GM11168 (cell line): Measurements from ENCODE around the gene CTSL.

ENCODE experiments used
- in situ Hi-C: fragments of 300-500 bp; cut with MboI; formaldehyde crosslinking; loops from one replicate; pipeline ENCODE4 v1.12.0; 2022; ENCODE audit warnings: low sequenced_read_pairs; ENCODE audit not compliant: unreplicated experiment

The CTSL gene

GRCh38 chr9:87725900-87726709 lies at the start of gene CTSL:
CTSL (plus strand) TSS chr9:87726119; CDS start chr9:87727604, 1,485 bp downstream.
- in situ Hi-C loops = no loop called here

GRCh38 chr9:87676976-87677775 lies 48.7 kb upstream of the CTSL start:
- in situ Hi-C loops = loop anchor here (10.0 kb wide), 1 partner anchor 108 kb away; no protein-coding TSS in a partner anchor

DNA sequence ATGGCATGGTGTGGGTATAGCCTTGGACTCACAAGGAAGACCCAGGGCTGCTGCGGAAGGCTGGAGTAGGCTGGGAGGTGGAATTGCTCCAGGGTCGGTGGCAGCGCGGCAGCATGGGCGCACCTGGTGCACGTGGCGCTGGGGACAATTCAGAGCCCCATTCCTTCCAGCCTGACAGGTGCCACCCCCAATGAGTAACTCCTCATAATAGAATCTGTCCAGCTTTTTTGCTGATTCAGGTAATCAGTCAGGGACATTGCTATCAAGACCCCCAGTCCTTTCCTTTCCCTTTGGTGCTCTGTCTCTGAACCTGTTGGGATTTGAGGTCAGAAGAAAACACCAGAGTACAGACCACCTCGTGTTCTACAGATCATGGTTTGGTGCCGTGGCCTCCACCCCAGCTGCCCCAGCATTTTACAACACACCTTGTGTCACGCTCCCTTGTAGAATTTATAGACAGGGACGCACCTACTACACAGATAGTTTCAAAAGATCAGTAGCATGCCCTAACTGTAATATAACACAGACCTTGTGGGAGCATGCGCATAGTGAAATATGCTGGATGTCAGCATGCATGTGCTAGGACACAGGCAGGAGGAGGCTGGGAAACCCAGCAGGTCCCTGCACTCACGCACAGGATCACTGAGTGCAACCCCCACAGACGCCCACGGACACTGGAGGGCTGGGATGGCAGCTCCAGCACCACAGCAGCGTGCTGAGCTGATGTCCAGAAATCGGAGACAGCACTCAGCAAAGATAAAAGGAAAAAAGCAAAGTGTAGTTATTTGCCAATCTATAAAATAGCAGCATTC lies 47.9 kb upstream of the CTSL start:
- in situ Hi-C loops = loop anchor here (10.0 kb wide), 1 partner anchor 107 kb away; no protein-coding TSS in a partner anchor

- in situ Hi-C loops = loop anchor here (10.0 kb wide), 1 partner anchor 106 kb away; no protein-coding TSS in a partner anchor
Measured at GRCh38 chr9:87678650-87679355, 47.1 kb upstream of the CTSL start.

GRCh38 chr9:87681271-87682061 lies 44.5 kb upstream of the CTSL start:
- in situ Hi-C loops = no loop called here

DNA sequence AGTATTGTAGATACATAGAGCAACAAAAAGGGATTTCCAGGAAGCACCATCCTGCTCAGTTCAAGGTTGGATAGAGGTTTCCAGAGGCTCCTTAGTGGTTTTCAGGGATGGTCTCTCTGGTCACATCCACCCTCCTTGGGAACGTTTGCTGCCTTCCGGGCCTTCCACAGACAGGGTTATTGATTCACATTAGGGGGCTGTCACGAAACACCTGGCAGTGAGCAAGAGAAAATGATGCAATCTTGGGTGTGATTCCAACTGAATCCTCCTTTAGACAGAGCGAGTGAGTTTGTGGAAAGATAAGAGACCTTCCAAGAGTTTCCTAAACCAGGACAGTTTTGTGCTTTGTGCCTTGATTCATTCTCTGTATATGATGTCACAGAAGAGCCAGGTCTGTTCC lies 43.8 kb upstream of the CTSL start:
- in situ Hi-C loops = no loop called here

DNA sequence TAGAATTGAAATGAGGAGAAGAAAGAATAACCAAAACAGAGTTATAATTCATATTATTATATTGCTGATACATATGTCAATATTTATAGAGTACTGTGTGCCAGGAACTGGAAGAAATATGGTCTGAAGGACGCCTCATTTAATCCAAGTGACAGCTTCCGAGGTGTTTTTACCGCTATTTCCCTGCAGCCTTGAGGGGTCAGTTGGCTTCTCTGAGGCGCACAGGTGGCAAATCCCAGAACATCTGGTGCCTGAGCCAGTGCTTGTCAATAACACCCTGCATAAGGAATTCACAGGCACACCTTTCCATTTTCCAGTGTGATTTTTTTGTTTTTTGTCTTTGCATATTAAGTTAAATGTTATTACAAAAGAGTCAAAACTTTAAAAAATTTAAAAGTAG lies 43.3 kb upstream of the CTSL start:
- in situ Hi-C loops = no loop called here

DNA sequence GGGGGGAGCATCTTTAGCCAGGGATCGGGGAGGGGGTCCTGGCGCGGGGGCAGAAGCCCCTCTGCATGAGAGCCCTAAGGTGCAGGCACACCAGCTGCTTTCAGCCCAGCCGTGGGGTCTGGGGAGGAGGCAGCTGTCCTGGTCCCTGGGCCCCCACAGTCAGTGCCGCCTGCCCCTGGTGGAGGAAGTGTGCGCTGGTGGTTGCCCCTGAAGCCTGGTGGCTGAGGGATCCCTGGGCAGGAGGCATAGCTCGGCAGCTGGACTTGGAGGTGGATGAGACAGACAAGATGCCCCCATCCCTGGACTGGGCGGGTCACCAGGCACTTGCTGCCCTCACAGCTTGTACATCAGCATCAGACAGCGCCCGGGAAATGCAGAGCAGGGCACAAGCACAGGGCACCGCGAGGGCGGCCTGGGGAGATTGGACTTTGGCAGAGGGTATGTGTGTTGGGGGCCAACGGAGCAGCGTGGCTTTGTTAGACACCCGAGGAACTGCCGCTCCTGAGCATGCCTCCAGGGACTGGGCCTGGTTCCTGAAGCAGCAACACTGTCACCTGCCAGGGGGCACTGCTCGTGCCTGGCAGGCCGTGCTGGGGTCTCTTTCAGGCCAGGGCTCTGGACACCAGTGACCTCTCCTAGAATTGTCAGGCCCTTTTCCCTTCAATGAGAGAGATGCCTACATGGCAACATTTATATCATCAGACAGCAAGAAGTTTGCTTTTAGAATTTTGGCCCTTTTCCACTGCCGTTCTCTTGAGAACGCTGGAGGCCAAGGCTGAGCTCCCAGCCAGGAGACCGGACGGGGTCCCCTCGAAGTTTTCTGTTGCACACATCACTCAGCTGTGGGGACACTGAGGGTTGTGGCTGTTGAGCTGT lies 41.9 kb upstream of the CTSL start:
- in situ Hi-C loops = no loop called here

DNA sequence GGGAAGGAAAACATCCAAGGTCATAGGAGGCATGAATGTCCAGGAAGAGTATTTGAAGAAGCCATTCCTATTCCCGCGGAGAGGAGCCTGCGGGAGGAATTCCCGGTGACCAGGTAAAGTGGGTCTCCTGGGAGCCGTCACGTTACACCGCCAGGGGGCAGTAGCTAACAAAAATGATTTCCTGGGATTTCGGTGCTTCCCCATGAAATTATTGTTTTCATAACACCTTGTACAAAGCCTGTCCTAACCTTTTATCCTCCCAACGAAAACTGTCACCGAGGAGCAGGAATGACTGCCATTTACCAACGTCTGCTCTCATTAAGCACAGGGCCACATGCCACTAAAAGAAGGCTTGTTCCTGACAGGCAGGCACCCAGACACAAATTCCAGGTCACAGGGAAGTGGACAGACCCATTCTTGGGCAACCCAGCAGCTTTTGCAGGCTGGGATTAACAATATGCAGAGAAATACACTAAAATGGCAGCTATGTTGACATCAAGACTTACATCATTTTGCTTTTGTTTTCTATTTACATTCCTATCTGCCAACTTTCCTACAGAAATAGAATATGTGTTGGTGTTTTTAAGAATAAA lies 41.2 kb upstream of the CTSL start:
- in situ Hi-C loops = no loop called here

GRCh38 chr9:87685441-87685840 lies 40.5 kb upstream of the CTSL start:
- in situ Hi-C loops = no loop called here

GRCh38 chr9:87685871-87686519 lies 39.9 kb upstream of the CTSL start:
- in situ Hi-C loops = no loop called here

DNA sequence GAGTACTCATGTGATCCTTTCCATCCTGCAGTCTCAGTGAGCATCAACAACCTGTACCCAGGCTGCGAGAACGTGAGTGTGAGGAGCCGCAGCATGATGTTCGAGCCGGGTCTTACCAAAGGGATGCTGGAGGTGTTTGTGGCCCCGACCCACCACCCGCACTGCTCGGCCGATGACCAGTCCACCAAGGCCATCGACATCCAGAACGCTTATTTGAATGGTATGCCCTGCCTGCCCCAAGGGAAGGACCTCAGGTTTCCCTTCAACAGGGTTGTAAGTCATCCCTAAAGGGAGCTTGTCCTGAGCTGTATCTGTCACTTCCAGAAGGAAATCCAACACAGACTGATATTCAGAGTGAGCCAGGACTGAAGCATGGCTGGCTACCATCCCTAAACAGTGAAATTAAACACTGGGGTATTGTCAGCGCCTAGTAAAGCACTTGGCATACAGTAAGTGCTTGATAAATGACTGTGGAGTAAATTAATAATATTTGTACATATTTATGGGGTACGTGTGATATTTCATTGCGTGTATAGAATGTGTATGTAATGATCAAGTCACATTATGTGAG lies 39.3 kb upstream of the CTSL start:
- in situ Hi-C loops = no loop called here

GRCh38 chr9:87687207-87687606 lies 38.7 kb upstream of the CTSL start:
- in situ Hi-C loops = no loop called here

- in situ Hi-C loops = no loop called here
Measured at GRCh38 chr9:87694236-87694755, 31.6 kb upstream of the CTSL start.

- in situ Hi-C loops = no loop called here
Measured at GRCh38 chr9:87695523-87695922, 30.4 kb upstream of the CTSL start.

- in situ Hi-C loops = no loop called here
Measured at GRCh38 chr9:87696641-87697040, 29.3 kb upstream of the CTSL start.
